GM12873 (cell line): ENCODE results near the gene HMCN2.

Experiments
- TF ChIP-seq, protein P1 (sequence below): IDR thresholded peaks from 2 replicates; pipeline ENCODE4 v1.5.1; 2012; ENCODE audit warnings: low read depth, mild to moderate bottlenecking, moderate library complexity, low read length, control low read depth; ENCODE audit not compliant: insufficient read depth; ENCODE audit errors: missing control alignments

HMCN2 gene

GRCh38 chr9:130438382-130438981 lies 172.9 kb downstream of the HMCN2 start:
- TF ChIP-seq, protein P1, sequence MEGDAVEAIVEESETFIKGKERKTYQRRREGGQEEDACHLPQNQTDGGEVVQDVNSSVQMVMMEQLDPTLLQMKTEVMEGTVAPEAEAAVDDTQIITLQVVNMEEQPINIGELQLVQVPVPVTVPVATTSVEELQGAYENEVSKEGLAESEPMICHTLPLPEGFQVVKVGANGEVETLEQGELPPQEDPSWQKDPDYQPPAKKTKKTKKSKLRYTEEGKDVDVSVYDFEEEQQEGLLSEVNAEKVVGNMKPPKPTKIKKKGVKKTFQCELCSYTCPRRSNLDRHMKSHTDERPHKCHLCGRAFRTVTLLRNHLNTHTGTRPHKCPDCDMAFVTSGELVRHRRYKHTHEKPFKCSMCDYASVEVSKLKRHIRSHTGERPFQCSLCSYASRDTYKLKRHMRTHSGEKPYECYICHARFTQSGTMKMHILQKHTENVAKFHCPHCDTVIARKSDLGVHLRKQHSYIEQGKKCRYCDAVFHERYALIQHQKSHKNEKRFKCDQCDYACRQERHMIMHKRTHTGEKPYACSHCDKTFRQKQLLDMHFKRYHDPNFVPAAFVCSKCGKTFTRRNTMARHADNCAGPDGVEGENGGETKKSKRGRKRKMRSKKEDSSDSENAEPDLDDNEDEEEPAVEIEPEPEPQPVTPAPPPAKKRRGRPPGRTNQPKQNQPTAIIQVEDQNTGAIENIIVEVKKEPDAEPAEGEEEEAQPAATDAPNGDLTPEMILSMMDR: no peak

GRCh38 chr9:130441031-130441430 lies 175.5 kb downstream of the HMCN2 start:
- TF ChIP-seq, protein P1: no peak

GRCh38 chr9:130442746-130443455 lies 177.3 kb downstream of the HMCN2 start:
- TF ChIP-seq, protein P1: no peak

DNA sequence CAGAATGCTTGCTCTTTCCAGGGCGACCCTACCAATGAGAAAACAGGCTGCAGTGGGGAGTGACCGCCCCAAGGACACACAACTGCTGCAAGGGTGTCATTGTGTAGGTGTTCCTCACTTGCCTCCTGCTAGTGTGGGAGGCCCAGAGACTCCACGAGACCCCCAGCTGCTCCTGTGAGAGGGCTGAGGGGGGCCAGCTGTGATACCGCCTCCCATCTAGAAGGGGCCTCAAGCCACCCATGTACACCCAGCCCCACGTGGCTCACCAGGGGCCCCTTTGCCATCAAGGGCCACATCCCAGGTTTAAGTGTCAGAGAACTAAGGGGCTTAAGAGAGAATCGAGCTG lies 177.9 kb downstream of the HMCN2 start:
- TF ChIP-seq, protein P1: no peak

DNA sequence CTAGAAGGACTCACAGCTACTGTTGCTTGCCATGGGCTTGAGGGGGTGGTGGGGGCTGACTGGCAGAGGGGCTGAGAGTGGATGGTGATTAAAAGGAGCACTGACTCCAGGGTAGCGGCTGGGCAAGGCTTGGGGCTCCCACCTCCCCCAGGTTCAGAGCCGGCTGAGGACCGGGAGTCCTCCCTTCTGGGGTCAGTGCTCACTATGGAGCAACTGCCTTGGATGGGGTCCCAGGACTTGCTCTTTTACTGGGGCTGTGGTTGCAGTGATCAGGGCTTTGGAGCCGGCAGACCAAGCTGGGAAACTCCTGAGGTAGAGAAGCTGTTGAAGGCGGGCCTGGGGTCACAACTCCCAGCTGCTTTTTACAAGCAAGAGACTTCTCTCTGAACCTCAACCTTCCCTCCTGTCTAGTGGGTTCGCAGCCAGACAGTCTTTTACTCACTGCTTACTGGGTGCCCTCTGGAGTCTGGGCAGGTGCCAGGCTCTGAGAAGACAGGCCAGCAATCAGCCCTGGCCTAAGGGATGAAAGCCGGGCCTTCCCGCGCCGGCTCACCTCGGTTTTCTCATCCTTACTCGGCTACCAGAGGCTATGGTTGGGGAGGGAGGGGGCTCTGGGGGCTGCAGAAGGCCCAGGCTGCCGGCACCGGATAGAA lies 178.4 kb downstream of the HMCN2 start:
- TF ChIP-seq, protein P1: no peak

- TF ChIP-seq, protein P1: no peak
Measured at GRCh38 chr9:130444565-130445221, 179.1 kb downstream of the HMCN2 start, which contains the start of gene ASS1. Gene ASS1, plus strand, starts transcription at chr9:130444961. Its CDS starts 7,268 bp downstream, at chr9:130452229.
